ENCODE results near the gene SCARB1.

DNA sequence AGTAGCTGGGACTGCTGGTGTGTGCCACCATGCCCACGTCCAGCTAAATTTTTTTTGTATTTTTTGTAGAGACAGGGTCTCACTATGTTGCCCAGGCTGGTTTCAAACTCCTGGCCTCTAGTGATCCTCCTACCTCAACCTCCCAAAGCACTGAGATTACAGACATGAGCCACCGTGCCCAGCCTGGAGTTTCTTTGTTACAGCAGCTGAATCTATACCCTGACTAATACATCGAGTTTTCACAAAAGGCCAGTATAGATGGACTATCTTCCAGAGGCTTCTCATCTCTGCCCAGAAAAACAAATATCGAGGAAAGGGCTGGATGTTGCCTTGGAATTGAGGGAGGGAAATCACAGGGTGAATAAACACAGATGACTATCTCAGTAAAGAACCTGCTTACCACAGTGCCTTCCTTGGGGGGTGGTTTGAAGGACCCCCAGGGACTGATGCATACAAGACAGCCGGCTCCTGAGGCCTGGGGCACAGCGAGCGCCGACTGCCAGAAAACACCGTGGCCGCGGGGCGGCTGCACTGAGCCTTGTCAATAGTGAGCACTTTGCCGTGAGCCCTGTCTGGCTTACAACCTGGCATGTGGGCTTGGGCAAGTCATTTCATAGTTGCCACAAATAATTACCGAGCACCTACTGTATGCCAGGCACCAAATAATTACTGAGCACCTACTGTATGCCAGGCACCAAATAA lies 111.9 kb downstream of the SCARB1 start:
- TF ChIP-seq, protein P1, sequence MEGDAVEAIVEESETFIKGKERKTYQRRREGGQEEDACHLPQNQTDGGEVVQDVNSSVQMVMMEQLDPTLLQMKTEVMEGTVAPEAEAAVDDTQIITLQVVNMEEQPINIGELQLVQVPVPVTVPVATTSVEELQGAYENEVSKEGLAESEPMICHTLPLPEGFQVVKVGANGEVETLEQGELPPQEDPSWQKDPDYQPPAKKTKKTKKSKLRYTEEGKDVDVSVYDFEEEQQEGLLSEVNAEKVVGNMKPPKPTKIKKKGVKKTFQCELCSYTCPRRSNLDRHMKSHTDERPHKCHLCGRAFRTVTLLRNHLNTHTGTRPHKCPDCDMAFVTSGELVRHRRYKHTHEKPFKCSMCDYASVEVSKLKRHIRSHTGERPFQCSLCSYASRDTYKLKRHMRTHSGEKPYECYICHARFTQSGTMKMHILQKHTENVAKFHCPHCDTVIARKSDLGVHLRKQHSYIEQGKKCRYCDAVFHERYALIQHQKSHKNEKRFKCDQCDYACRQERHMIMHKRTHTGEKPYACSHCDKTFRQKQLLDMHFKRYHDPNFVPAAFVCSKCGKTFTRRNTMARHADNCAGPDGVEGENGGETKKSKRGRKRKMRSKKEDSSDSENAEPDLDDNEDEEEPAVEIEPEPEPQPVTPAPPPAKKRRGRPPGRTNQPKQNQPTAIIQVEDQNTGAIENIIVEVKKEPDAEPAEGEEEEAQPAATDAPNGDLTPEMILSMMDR (IDR thresholded peaks at IDR 0.05): no peak
- TF ChIP-seq POLR2A (IDR thresholded peaks at IDR 0.05): no peak

Data from lower leg skin (tissue), 3 donors.